Ascending aorta (tissue), 2 donors: ENCODE measurements around the gene OLFM1. TPM values are rescaled to one million over a fixed set of nuclear protein-coding genes. Genes with fewer than 3 reads are reported as not detected.

ENCODE experiments used
- DNase-seq, 2 donors: peaks; one replicate each; pipeline ENCODE4 v3.0.0-alpha.2; 2019; ENCODE audit warnings: low spot score in 2 of 2
- H3K27ac ChIP-seq, 2 donors: fragments of 200-600 bp; sonication (generic); one replicate each; pipeline ENCODE4 v1.5.1; 2016 to 2017; ENCODE audit warnings: mild to moderate bottlenecking in 1 of 2
- H3K27me3 ChIP-seq: fragments of 200-600 bp; sonication (generic); one replicate; pipeline ENCODE4 v1.5.1; 2017
- H3K36me3 ChIP-seq, 2 donors: fragments of 200-600 bp; sonication (generic); one replicate each; pipeline ENCODE4 v1.5.1; 2016
- H3K4me1 ChIP-seq, 2 donors: fragments of 200-600 bp; sonication (generic); one replicate each; pipeline ENCODE4 v1.5.1; 2016 to 2017; ENCODE audit warnings: mild to moderate bottlenecking in 1 of 2
- H3K4me3 ChIP-seq, 2 donors: fragments of 200-600 bp; sonication (generic); one replicate each; pipeline ENCODE4 v1.5.1; 2016 to 2017; ENCODE audit warnings: mild to moderate bottlenecking in 1 of 2
- H3K9me3 ChIP-seq, 2 donors: fragments of 200-600 bp; sonication (generic); one replicate each; pipeline ENCODE4 v1.5.1; 2016
- intact Hi-C: fragments of 100-400 bp; cut with DNase I; formaldehyde crosslinking; loops from one replicate; pipeline ENCODE4 v1.15.1; 2023
- total RNA-seq: library from RNA; depleted of rRNA; stranded (reverse); fragments of >200 nt; gene quantifications from one replicate; pipeline ENCODE4 v1.1.0, GENCODE V29; 2016
- TF ChIP-seq, protein P1 (sequence below), 3 experiments: fragments of 200-600 bp in 2 of 3; fragments of 450-650 bp in 1 of 3; sonication (generic) in 2 of 3; IDR thresholded peaks; one replicate each; pipeline ENCODE4 v1.5.1; 2016 to 2019; ENCODE audit warnings: antibody characterized with exemption in 3 of 3, mild to moderate bottlenecking in 1 of 3, moderate library complexity in 1 of 3

Gene OLFM1
- total RNA-seq, 1 donor from 2014 or later = 102 TPM

DNA sequence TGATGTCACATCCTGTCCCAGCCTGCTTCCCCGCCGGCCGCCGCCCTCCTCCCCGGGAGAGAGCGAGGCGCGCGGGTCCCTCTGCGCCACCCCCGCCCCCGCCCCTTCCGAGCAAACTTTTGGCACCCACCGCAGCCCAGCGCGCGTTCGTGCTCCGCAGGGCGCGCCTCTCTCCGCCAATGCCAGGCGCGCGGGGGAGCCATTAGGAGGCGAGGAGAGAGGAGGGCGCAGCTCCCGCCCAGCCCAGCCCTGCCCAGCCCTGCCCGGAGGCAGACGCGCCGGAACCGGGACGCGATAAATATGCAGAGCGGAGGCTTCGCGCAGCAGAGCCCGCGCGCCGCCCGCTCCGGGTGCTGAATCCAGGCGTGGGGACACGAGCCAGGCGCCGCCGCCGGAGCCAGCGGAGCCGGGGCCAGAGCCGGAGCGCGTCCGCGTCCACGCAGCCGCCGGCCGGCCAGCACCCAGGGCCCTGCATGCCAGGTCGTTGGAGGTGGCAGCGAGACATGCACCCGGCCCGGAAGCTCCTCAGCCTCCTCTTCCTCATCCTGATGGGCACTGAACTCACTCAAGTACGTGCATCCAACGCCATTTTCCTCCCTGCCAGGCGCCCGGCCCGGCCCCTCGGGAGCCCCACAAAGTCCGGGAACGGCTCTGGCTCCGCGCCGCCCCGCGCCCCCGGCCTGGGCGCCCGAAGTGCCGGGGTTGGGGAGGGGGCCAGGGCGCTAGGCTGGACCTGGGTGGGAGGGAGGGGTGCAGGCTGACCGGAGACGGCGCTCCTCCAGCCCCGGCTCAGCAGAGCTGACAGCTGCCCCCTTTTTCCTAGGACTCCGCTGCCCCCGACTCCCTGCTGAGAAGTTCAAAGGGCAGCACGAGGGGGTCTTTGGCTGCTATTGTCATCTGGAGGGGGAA, 12.0 kb upstream of the OLFM1 start:
- peak overlapping the region in 1 of 2 donors; percentile 4 for H3K27ac ChIP-seq
- peak in 1 of 2 donors; percentile 74 for DNase-seq
- intact Hi-C loops = no loop called here

DNA sequence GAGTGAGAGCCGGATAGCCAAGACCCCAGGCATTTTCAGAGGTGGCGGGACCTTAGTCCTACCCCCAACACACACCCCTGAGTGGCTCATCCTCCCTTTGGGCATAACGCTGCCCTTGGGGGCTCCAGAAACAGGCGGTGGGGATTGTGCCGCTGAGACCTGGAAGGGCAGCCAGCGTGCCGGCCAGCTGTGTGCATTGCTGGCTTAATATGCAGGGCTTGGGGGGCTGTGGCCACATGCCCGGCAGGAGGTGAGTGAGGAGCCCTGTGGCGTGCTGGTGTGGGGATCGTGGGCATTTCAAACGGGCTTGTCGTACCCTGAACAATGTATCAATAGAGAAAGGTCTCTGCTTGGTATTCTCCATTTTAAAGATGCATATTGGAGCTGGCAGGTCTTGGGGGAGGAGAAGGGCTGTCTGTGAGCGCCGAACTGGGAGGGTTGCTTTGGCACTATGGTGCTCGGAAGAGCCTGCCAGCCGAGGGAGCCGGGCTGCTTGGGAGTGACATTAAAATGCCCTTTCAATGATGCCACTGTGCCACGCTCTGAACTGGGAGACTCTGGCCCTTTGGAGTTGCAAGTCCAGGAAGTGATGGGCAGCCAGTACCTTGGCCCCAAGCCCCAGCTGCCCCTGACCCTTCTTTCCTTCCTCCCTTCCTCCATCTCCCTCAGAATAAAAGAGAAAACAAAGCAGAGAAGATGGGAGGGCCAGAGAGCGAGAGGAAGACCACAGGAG, 11.2 kb upstream of the OLFM1 start:
- H3K9me3 ChIP-seq = no peaks in the 10 kb centered on the region
- no peaks in the 10 kb centered on the region for H3K36me3 ChIP-seq
- intact Hi-C loops = no loop called here
- H3K4me1 ChIP-seq = peaks cover 0 to 4% of the 10 kb centered on the region in 2 donors
- TF ChIP-seq, protein P1, sequence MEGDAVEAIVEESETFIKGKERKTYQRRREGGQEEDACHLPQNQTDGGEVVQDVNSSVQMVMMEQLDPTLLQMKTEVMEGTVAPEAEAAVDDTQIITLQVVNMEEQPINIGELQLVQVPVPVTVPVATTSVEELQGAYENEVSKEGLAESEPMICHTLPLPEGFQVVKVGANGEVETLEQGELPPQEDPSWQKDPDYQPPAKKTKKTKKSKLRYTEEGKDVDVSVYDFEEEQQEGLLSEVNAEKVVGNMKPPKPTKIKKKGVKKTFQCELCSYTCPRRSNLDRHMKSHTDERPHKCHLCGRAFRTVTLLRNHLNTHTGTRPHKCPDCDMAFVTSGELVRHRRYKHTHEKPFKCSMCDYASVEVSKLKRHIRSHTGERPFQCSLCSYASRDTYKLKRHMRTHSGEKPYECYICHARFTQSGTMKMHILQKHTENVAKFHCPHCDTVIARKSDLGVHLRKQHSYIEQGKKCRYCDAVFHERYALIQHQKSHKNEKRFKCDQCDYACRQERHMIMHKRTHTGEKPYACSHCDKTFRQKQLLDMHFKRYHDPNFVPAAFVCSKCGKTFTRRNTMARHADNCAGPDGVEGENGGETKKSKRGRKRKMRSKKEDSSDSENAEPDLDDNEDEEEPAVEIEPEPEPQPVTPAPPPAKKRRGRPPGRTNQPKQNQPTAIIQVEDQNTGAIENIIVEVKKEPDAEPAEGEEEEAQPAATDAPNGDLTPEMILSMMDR (IDR thresholded peaks at IDR 0.05) = no peak
- peak overlapping the region; percentile 44 to 79 for H3K4me3 ChIP-seq
- no peak overlapping the region for H3K27ac ChIP-seq
- no peaks in the 10 kb centered on the region for H3K27me3 ChIP-seq
- peak in 1 of 2 donors; percentile 40 for DNase-seq

More for the DNA sequence above, 12.0 kb upstream of the OLFM1 start:
- Histone ChIP-seq H3K9me3 (no peaks in the 10 kb centered on the region), H3K4me3 (peak overlapping the region; percentile 44 to 79), H3K36me3 (no peaks in the 10 kb centered on the region), H3K27me3 (no peaks in the 10 kb centered on the region), H3K4me1 (peaks cover 0 to 4% of the 10 kb centered on the region in 2 donors)
- TF ChIP-seq, protein P1 (IDR thresholded peaks at IDR 0.05) = no peak

DNA sequence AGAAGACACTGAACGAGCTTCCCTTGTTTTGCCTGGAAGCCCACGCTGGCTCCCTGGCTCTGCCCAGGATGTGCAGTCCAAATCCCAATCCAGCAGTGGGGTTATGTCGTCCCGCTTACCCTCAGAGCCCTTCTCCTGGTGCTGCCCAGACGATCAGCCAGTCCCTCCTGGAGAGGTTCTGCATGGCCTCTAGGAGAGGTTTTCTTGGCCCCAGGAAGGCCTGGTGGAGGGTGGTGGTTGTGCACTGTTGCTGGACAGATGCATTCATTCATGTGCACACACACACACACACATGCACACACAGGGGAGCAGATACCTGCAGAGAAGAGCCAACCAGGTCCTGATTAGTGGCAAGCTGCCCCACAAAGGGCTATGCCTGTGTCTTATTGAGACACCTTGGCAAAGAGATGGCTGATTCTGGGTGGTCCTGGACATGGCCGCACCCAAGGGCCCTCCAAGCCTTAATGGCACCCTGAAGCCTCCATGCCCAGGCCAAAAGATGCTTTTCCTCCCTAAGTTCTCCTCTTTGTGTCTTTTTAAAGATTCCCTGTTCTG, 10.5 kb upstream of the OLFM1 start:
- TF ChIP-seq, protein P1 (IDR thresholded peaks at IDR 0.05) = no peak
- peak in 1 of 2 donors; percentile 25 for DNase-seq
- H3K9me3 ChIP-seq = no peaks in the 10 kb centered on the region
- intact Hi-C loops = no loop called here
- peak overlapping the region in 1 of 2 donors; percentile 79 for H3K4me3 ChIP-seq
- peaks cover 0 to 4% of the 10 kb centered on the region in 2 donors for H3K4me1 ChIP-seq
- H3K27me3 ChIP-seq = no peaks in the 10 kb centered on the region
- H3K36me3 ChIP-seq = no peaks in the 10 kb centered on the region
- no peak overlapping the region for H3K27ac ChIP-seq

DNA sequence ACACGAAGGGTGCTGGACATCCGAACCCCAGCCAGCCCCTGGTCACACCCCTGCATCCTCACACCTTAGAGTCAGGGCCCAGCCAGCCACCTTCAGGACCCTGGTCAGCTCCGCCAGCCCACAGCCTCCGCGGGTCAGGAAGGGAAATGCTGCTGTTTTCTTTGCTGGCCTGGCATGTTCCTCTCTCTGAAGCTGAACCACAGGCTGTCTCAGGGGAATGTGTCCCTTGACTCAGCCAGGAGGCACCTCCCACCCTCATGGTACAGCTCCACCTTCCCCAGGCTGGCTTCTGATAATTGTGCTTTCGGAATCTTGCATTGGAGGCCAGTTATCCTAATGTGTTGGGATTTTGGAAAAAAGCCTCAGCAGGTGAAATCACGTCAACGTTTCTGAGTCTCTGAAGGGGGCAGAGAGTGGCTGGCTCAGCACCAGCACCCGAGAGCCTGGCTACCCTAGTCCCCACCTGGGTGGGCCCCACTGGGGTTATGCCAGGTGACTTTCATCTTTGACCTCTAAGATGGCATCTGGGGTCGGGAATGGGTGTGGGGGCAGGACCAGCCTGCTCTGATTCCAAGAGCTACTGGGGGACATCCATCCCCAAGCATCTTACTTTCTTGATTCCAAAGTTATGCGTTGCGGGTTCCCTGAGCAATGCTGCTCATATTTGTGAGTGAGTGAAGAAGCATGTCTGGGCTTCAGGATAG, 9.8 kb upstream of the OLFM1 start:
- peak in 1 of 2 donors; percentile 42 for DNase-seq
- Histone ChIP-seq H3K36me3 (no peaks in the 10 kb centered on the region), H3K4me1 (peaks cover 0 to 4% of the 10 kb centered on the region in 2 donors), H3K27ac (no peak overlapping the region), H3K4me3 (no peak overlapping the region), H3K27me3 (no peaks in the 10 kb centered on the region), H3K9me3 (no peaks in the 10 kb centered on the region)
- intact Hi-C loops = no loop called here
- TF ChIP-seq, protein P1 (IDR thresholded peaks at IDR 0.05) = no peak

DNA sequence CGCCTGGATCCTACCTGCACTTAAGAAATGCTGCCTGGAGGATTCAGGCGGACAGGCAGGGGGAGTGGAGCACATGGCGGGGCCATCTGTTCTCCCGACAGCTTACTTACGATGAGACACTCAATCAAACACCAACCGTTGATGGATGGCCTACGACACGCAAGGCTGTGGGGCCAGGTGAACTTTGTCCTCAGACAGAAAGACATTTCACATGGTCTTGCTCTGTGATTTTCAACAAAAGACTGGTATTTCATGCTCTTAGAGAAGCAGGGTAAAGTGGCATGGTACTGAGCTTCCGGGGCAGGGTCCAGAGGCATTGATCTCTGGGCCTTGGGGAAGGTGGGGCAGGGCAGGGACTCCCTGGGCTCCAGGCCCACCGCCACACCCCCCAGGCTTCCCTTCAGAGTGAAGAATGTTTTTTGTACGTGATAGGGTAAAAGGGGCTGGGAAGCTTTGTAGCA, 9.1 kb upstream of the OLFM1 start:
- Histone ChIP-seq H3K9me3 (no peaks in the 10 kb centered on the region), H3K27me3 (no peaks in the 10 kb centered on the region), H3K4me1 (peaks cover 0 to 4% of the 10 kb centered on the region in 2 donors), H3K36me3 (no peaks in the 10 kb centered on the region), H3K4me3 (no peak overlapping the region), H3K27ac (no peak overlapping the region)
- TF ChIP-seq, protein P1 (IDR thresholded peaks at IDR 0.05) = no peak
- DNase-seq = peak in 1 of 2 donors; percentile 22
- intact Hi-C loops = no loop called here
